HepG2 (cell line): ENCODE results near the gene ZNF22. TPM values are rescaled to one million over a fixed set of nuclear protein-coding genes. Genes with fewer than 3 reads are reported as not detected.

Source experiments
- ATAD3A ChIP-seq: sonication (generic); formaldehyde crosslinking; IDR thresholded peaks from 2 replicates; pipeline ENCODE4 v1.4.0; 2020; ENCODE audit warnings: missing genetic modification reagents
- ETV6 ChIP-seq: sonication (generic); formaldehyde crosslinking; conservative IDR thresholded peaks from 2 replicates; pipeline ENCODE4 v1.4.0; 2020; ENCODE audit warnings: missing genetic modification reagents
- FOXP1 ChIP-seq, 2 experiments: fragments of 450-650 bp in 1 of 2; IDR thresholded peaks; 2 replicates each; pipeline ENCODE4 v1.6.1; 2017 to 2018; ENCODE audit warnings: antibody characterized with exemption in 1 of 2
- HOXA5 ChIP-seq: sonication (generic); formaldehyde crosslinking; IDR thresholded peaks from 2 replicates; pipeline ENCODE4 v1.4.0; 2020; ENCODE audit warnings: missing genetic modification reagents
- SALL1 ChIP-seq: sonication (generic); formaldehyde crosslinking; IDR thresholded peaks from 2 replicates; pipeline ENCODE4 v1.8.0; 2022; ENCODE audit warnings: mild to moderate bottlenecking, missing genetic modification reagents
- TBX2 ChIP-seq: sonication (generic); formaldehyde crosslinking; IDR thresholded peaks from 2 replicates; pipeline ENCODE4 v1.5.0; 2020; ENCODE audit warnings: missing genetic modification reagents, mild to moderate bottlenecking, borderline replicate concordance
- ZFP1 ChIP-seq: IDR thresholded peaks from 2 replicates; pipeline ENCODE4 v1.6.1; 2016
- ZIK1 ChIP-seq: sonication (generic); formaldehyde crosslinking; IDR thresholded peaks from 2 replicates; pipeline ENCODE4 v1.5.0; 2020; ENCODE audit warnings: mild to moderate bottlenecking, low read depth, missing genetic modification reagents, borderline replicate concordance
- ZKSCAN1 ChIP-seq: fragments of 150-350 bp; IDR thresholded peaks from 2 replicates; pipeline ENCODE4 v1.6.1; 2014; ENCODE audit warnings: low read length
- ZNF274 ChIP-seq: sonication (generic); formaldehyde crosslinking; IDR thresholded peaks from 2 replicates; pipeline ENCODE4 v1.5.1; 2020; ENCODE audit warnings: mild to moderate bottlenecking, missing genetic modification reagents
- ZNF326 ChIP-seq: sonication (generic); formaldehyde crosslinking; IDR thresholded peaks from 2 replicates; pipeline ENCODE4 v1.4.0; 2020; ENCODE audit warnings: missing genetic modification reagents, borderline replicate concordance
- ZNF619 ChIP-seq: sonication (generic); formaldehyde crosslinking; IDR thresholded peaks from 2 replicates; pipeline ENCODE4 v1.4.0; 2020; ENCODE audit warnings: mild to moderate bottlenecking, missing genetic modification reagents
- polyA plus RNA-seq, 8 experiments: library from polyadenylated mRNA; depleted of rRNA in 3 of 8; stranded (reverse) in 7 of 8; unstranded in 1 of 8; fragments of >200 nt; fragmentation: Illumina TruSeq in 4 of 8; extraction: Trizol in 4 of 8; gene quantifications; 2 replicates each; pipeline versions ENCODE4 v1.2.1 to v1.2.3, GENCODE V29; 2011 to 2016; ENCODE audit warnings: low read depth in 4 of 8, missing spikeins in 1 of 8, mixed read lengths in 1 of 8; ENCODE audit not compliant: insufficient read depth in 1 of 8
- total RNA-seq, 5 experiments: library from RNA; depleted of rRNA; stranded (reverse); fragments of >200 nt; fragmentation: Illumina TruSeq; extraction: Trizol; gene quantifications; 2 replicates each; pipeline ENCODE4 v1.2.3, GENCODE V29; 2016; ENCODE audit warnings: low read depth in 1 of 5
- TF ChIP-seq, protein P1 (sequence below): sonication (generic); formaldehyde crosslinking; IDR thresholded peaks from 2 replicates; pipeline ENCODE4 v1.4.0; 2020; ENCODE audit warnings: missing genetic modification reagents
- TF ChIP-seq, protein P2 (sequence below): sonication (generic); formaldehyde crosslinking; IDR thresholded peaks from 2 replicates; pipeline ENCODE4 v1.8.0; 2022; ENCODE audit warnings: mild to moderate bottlenecking, missing genetic modification reagents; ENCODE audit not compliant: insufficient replicate concordance
- TF ChIP-seq, protein P3 (sequence below): sonication (generic); formaldehyde crosslinking; IDR thresholded peaks from 2 replicates; pipeline ENCODE4 v1.4.0; 2020; ENCODE audit warnings: mild to moderate bottlenecking, missing genetic modification reagents
- TF ChIP-seq, protein P4 (sequence below): sonication (generic); formaldehyde crosslinking; IDR thresholded peaks from 2 replicates; pipeline ENCODE4 v1.8.0; 2022; ENCODE audit warnings: missing genetic modification reagents, mild to moderate bottlenecking, inconsistent platforms, borderline replicate concordance
- TF ChIP-seq, protein P5 (sequence below): sonication (generic); formaldehyde crosslinking; IDR thresholded peaks from 2 replicates; pipeline ENCODE4 v1.4.0; 2020; ENCODE audit warnings: low read depth, mild to moderate bottlenecking, missing genetic modification reagents

ZNF22 gene
- total and polyA plus RNA-seq, 2 of the 13 experiments (the other 11 are each of a cell fraction or from before 2014, with no cell fraction given) = 0.40 to 1.3 TPM

DNA sequence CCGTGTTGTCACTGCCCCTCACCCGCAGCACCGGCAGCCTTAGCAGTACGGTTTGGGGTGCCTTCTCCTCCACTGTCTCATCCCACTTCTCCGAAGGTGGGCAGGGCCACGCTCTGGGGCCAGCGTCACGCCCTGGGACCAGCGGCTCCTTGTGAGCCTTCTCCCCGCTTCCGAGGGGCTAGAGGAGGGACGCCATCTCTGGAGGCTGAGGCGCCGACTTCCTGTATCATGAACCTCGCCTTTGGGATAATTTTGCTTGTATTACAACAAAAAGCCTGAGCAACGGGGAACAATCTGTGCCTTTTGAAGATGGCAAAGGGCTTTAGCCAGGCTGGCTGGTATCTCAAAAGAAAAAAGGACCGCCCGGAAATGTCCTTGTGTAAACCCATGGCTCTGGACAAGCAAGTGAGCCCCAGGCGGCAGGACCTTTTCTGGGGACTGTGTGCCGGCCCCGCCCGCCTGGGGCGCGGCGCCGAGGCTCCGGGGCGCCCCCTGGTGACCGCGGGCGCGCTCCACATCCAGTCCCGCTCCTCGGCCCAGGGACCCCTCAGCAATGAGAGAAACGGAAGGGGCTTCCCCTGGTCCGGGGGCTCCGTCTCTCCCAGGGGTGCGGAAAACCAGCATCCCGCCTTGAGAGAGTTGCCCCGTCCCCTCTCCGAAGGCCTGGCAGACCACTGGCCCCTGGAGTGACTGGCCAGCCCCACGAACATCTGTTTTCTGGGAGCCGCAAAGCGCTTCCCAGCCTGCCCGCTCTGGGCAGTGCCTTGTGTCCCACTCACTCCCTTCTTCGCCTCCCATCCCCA lies 25.9 kb upstream of the ZNF22 start (continued):
- TF ChIP-seq, protein P1, sequence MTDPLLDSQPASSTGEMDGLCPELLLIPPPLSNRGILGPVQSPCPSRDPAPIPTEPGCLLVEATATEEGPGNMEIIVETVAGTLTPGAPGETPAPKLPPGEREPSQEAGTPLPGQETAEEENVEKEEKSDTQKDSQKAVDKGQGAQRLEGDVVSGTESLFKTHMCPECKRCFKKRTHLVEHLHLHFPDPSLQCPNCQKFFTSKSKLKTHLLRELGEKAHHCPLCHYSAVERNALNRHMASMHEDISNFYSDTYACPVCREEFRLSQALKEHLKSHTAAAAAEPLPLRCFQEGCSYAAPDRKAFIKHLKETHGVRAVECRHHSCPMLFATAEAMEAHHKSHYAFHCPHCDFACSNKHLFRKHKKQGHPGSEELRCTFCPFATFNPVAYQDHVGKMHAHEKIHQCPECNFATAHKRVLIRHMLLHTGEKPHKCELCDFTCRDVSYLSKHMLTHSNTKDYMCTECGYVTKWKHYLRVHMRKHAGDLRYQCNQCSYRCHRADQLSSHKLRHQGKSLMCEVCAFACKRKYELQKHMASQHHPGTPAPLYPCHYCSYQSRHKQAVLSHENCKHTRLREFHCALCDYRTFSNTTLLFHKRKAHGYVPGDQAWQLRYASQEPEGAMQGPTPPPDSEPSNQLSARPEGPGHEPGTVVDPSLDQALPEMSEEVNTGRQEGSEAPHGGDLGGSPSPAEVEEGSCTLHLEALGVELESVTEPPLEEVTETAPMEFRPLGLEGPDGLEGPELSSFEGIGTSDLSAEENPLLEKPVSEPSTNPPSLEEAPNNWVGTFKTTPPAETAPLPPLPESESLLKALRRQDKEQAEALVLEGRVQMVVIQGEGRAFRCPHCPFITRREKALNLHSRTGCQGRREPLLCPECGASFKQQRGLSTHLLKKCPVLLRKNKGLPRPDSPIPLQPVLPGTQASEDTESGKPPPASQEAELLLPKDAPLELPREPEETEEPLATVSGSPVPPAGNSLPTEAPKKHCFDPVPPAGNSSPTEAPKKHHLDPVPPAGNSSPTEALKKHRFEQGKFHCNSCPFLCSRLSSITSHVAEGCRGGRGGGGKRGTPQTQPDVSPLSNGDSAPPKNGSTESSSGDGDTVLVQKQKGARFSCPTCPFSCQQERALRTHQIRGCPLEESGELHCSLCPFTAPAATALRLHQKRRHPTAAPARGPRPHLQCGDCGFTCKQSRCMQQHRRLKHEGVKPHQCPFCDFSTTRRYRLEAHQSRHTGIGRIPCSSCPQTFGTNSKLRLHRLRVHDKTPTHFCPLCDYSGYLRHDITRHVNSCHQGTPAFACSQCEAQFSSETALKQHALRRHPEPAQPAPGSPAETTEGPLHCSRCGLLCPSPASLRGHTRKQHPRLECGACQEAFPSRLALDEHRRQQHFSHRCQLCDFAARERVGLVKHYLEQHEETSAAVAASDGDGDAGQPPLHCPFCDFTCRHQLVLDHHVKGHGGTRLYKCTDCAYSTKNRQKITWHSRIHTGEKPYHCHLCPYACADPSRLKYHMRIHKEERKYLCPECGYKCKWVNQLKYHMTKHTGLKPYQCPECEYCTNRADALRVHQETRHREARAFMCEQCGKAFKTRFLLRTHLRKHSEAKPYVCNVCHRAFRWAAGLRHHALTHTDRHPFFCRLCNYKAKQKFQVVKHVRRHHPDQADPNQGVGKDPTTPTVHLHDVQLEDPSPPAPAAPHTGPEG (CRISPR knock-in tag) = peak; percentile 99
- TF ChIP-seq ZFP1 (CRISPR knock-in tag) (no peak), ZIK1 (0 out of 2 replicates have a peak, but pooled peaks have one; percentile 52), ZNF274 (no peak), ZNF326 (CRISPR knock-in tag) (0 out of 2 replicates have a peak, but pooled peaks have one; percentile 21), ZNF619 (no peak), ZKSCAN1 (no peak), FOXP1 (IDR thresholded peaks at IDR 0.05) (no peak), FOXP1 (CRISPR knock-in tag; IDR thresholded peaks at IDR 0.05) (no peak), ETV6 (no peak), ATAD3A (CRISPR knock-in tag) (no peak), TBX2 (CRISPR knock-in tag) (peak; percentile 58), HOXA5 (no peak), SALL1 (CRISPR knock-in tag) (peak; percentile 72)
- TF ChIP-seq, protein P2, sequence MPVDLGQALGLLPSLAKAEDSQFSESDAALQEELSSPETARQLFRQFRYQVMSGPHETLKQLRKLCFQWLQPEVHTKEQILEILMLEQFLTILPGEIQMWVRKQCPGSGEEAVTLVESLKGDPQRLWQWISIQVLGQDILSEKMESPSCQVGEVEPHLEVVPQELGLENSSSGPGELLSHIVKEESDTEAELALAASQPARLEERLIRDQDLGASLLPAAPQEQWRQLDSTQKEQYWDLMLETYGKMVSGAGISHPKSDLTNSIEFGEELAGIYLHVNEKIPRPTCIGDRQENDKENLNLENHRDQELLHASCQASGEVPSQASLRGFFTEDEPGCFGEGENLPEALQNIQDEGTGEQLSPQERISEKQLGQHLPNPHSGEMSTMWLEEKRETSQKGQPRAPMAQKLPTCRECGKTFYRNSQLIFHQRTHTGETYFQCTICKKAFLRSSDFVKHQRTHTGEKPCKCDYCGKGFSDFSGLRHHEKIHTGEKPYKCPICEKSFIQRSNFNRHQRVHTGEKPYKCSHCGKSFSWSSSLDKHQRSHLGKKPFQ (CRISPR knock-in tag) = no peak
- TF ChIP-seq, protein P3, sequence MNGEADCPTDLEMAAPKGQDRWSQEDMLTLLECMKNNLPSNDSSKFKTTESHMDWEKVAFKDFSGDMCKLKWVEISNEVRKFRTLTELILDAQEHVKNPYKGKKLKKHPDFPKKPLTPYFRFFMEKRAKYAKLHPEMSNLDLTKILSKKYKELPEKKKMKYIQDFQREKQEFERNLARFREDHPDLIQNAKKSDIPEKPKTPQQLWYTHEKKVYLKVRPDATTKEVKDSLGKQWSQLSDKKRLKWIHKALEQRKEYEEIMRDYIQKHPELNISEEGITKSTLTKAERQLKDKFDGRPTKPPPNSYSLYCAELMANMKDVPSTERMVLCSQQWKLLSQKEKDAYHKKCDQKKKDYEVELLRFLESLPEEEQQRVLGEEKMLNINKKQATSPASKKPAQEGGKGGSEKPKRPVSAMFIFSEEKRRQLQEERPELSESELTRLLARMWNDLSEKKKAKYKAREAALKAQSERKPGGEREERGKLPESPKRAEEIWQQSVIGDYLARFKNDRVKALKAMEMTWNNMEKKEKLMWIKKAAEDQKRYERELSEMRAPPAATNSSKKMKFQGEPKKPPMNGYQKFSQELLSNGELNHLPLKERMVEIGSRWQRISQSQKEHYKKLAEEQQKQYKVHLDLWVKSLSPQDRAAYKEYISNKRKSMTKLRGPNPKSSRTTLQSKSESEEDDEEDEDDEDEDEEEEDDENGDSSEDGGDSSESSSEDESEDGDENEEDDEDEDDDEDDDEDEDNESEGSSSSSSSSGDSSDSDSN (CRISPR knock-in tag) = peak; percentile 57
- TF ChIP-seq, protein P4, sequence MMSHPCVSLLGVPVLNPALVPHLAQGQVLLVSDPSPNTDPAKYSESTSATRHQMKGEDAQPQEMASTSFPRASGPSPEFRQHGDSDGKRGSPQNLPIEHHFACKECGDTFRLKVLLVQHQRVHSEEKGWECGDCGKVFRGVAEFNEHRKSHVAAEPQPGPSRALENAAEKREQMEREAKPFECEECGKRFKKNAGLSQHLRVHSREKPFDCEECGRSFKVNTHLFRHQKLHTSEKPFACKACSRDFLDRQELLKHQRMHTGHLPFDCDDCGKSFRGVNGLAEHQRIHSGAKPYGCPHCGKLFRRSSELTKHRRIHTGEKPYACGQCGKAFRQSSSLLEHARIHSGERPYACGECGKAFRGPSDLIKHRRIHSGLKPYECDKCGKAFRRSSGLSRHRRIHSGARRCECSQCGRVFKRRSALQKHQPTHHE (CRISPR knock-in tag) = 0 out of 2 replicates have a peak, but pooled peaks have one; percentile 25
- TF ChIP-seq, protein P5, sequence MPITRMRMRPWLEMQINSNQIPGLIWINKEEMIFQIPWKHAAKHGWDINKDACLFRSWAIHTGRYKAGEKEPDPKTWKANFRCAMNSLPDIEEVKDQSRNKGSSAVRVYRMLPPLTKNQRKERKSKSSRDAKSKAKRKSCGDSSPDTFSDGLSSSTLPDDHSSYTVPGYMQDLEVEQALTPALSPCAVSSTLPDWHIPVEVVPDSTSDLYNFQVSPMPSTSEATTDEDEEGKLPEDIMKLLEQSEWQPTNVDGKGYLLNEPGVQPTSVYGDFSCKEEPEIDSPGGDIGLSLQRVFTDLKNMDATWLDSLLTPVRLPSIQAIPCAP (CRISPR knock-in tag) = no peak
